Measurements from ENCODE around the gene MYO7B. TPM values are rescaled to one million over a fixed set of nuclear protein-coding genes. Genes with fewer than 3 reads are reported as not detected.

The MYO7B gene
- total RNA-seq, 4 donors from 2014 or later = 0.56 TPM; not detected in 3

DNA sequence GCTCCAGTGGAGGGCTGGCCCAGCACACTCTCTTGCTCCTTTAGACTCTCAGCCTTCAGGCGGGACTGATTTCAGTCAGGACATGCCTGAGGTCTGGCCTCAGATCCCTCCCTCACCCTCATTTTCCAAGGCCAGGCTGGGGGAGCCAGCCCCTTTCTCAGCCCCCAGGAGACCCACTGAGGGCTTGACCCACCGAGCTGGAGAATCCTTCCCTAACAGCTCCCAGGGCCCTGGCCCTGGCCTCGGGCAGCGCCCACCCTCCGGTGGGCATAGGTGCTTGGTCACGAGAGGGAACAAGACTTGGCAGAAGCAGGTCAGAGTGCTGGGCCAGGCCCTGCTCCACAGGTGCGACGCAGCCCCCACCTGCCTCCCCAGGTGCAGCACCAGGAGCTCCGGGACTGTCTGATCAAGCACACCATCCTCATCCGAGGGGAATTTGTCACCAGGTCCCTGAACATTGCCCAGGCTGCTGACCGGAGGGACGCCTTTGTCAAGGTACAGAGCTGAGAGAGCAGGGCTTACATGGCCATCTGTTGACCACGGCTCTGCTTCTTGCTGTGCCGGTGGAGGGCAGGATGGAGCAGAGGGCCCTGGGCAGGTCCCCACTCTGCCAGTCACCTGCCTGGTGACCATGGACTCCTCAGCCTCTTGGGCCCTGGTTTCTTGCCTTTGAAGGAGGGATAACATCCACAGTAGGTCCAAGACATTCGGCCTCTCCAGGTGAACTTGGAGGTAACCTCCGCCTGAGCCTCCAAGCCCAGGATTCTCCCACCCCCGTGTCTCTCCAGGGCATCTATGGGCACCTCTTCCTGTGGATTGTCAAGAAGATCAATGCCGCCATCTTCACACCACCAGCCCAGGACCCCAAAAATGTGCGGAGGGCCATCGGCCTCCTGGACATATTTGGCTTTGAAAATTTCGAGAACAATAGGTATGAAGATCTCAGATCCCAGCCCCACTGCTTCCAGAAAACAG is 46.3 kb downstream of the MYO7B start:
- 86 to 91% methylated on average over 14 to 16 of the region's 21 CpGs for WGBS, 2 donors
- no peak for DNase-seq
- H3K27me3 ChIP-seq = no peaks in the 10 kb centered on the region
- H3K9me3 ChIP-seq = no peaks in the 10 kb centered on the region
- no peaks in the 10 kb centered on the region for H3K4me1 ChIP-seq
- TF ChIP-seq CTCF (IDR thresholded peaks at IDR 0.05) = no peak
- no peak for TF ChIP-seq POLR2A (IDR thresholded peaks at IDR 0.05)
- intact Hi-C loops (cut with DNase I) = no loop called here
- no peak overlapping the region for H3K4me3 ChIP-seq (replicated peaks in 1 of 3)
- H3K36me3 ChIP-seq = no peaks in the 10 kb centered on the region
- H3K27ac ChIP-seq = no peak overlapping the region

GRCh38 chr2:127582863-127583861 is 47.7 kb downstream of the MYO7B start:
- 78 to 83% methylated on average over 11 to 13 of the region's 15 CpGs for WGBS, 2 donors
- Histone ChIP-seq H3K27ac (no peak overlapping the region), H3K4me1 (no peaks in the 10 kb centered on the region), H3K27me3 (no peaks in the 10 kb centered on the region), H3K36me3 (no peaks in the 10 kb centered on the region), H3K4me3 (replicated peaks in 1 of 3) (no peak overlapping the region), H3K9me3 (no peaks in the 10 kb centered on the region)
- TF ChIP-seq POLR2A (IDR thresholded peaks at IDR 0.05) = no peak
- no peak for TF ChIP-seq CTCF (IDR thresholded peaks at IDR 0.05)
- no peak for DNase-seq
- intact Hi-C loops (cut with DNase I) = no loop called here

- H3K9me3 ChIP-seq = no peaks in the 10 kb centered on the region
- no peaks in the 10 kb centered on the region for H3K27me3 ChIP-seq
- H3K27ac ChIP-seq = no peak overlapping the region
- intact Hi-C loops (cut with DNase I) = no loop called here
- TF ChIP-seq POLR2A (IDR thresholded peaks at IDR 0.05) (no peak), CTCF (IDR thresholded peaks at IDR 0.05) (no peak)
- DNase-seq = no peak
- WGBS, 2 donors = 98 to 100% methylated on average over 9 to 11 of the region's 14 CpGs
- H3K36me3 ChIP-seq = no peaks in the 10 kb centered on the region
- no peaks in the 10 kb centered on the region for H3K4me1 ChIP-seq
- H3K4me3 ChIP-seq (replicated peaks in 1 of 3) = no peak overlapping the region
Observed at GRCh38 chr2:127584047-127584446, 48.6 kb downstream of the MYO7B start.

DNA sequence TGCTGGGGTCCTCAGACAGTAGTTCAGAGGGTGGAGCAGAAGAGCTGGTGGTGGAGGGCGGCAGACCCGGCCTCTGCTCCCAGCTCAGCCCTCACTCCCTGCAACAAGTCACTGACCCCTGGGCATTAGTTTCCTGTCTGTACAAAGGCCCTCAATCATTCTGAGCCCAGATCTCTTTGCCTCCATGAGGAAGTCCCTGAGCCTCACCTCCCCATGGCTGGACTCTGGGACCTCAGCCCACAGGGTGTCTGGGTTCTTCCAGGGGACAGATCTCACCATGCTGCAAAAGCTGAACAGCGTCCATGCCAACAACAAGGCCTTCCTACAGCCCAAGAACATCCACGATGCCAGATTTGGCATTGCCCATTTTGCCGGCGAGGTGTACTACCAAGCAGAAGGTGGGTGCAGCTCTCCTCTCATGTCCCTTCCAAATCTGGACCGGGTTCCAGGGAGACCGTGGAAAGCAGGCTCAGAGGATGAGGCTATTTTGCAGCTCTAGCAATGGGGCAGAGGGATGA is 49.1 kb downstream of the MYO7B start:
- DNase-seq = no peak
- intact Hi-C loops (cut with DNase I) = no loop called here
- H3K27ac ChIP-seq = no peak overlapping the region
- H3K9me3 ChIP-seq = no peaks in the 10 kb centered on the region
- 77 to 85% methylated on average over 8 of the region's 8 CpGs for WGBS, 2 donors
- no peak overlapping the region for H3K4me3 ChIP-seq (replicated peaks in 1 of 3)
- TF ChIP-seq CTCF (IDR thresholded peaks at IDR 0.05) (no peak), POLR2A (IDR thresholded peaks at IDR 0.05) (no peak)
- no peaks in the 10 kb centered on the region for H3K36me3 ChIP-seq
- H3K4me1 ChIP-seq = no peaks in the 10 kb centered on the region
- no peaks in the 10 kb centered on the region for H3K27me3 ChIP-seq

Data from thyroid gland (tissue), 4 donors.